Measurements from ENCODE around the gene TOM1L2. TPM values are rescaled to one million over a fixed set of nuclear protein-coding genes. Genes with fewer than 3 reads are reported as not detected.
A peak's percentile ranks its signal among the peaks of the same experiment; 100 is the strongest.
"Not testable (repeated sequence)": the region's sequence is repeated elsewhere in the genome, so short reads cannot be mapped to it uniquely, and the experiment has no call there.

The TOM1L2 gene
- total RNA-seq, 1 donor from 2014 or later = 88.6 TPM

DNA sequence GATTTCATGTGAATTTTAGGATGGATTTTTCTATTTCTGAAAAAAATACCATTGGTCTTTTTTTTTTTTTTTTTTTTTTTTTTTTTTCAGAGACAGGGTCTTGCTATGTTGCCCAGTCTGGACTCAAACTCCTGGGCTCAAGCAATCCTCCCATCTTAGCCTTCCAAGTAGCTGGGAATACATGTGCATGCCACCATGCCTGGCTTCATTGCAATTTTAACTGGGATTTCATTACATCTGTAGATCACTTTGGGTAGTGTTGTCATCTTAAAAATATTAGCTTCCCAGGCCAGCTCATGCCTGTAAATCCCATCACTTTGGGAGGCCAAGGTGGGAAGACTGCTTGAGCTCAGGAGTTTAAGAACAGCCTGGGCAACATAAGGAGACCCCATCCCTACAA, 54.8 kb downstream of the TOM1L2 start:
- peaks cover 60% of the 10 kb centered on the region for H3K4me1 ChIP-seq
- intact Hi-C loops (cut with DNase I) = loop anchor here (5.0 to 10.0 kb wide), 2 partner anchors 53 to 235 kb away; partner anchors contain the start of gene RAI1

DNA sequence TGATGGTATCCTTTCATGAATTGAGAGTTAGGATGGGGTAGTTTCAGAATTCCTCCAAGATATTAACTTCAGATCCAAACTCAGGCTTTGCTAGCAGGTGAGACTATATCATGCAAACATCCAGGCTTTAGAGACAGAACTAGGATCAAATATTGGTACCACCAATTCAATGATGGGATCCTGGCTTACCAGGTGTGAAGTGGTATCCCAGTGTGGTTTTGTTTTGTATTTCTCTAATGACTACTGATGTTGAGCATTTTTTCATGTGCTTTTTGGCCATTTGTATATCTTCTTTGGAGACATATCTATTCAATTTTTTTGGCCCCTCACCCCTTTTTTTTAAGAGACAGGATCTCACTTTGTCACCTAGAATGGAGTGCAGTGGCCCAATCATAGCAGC, 57.0 kb downstream of the TOM1L2 start:
- Histone ChIP-seq H3K4me1 (peaks cover 51% of the 10 kb centered on the region), H3K27ac (no peak overlapping the region), H3K36me3 (no peaks in the 10 kb centered on the region), H3K9me3 (no peaks in the 10 kb centered on the region), H3K27me3 (no peaks in the 10 kb centered on the region), H3K4me3 (no peak overlapping the region)
- no peak for DNase-seq (ENCODE audit: extremely low spot score in 2 of 2)
- intact Hi-C loops (cut with DNase I) = loop anchor here (5.0 to 10.0 kb wide), 2 partner anchors 50 to 233 kb away; partner anchors contain the start of gene RAI1
- TF ChIP-seq POLR2A (IDR thresholded peaks at IDR 0.05) = no peak
- TF ChIP-seq, protein P1, sequence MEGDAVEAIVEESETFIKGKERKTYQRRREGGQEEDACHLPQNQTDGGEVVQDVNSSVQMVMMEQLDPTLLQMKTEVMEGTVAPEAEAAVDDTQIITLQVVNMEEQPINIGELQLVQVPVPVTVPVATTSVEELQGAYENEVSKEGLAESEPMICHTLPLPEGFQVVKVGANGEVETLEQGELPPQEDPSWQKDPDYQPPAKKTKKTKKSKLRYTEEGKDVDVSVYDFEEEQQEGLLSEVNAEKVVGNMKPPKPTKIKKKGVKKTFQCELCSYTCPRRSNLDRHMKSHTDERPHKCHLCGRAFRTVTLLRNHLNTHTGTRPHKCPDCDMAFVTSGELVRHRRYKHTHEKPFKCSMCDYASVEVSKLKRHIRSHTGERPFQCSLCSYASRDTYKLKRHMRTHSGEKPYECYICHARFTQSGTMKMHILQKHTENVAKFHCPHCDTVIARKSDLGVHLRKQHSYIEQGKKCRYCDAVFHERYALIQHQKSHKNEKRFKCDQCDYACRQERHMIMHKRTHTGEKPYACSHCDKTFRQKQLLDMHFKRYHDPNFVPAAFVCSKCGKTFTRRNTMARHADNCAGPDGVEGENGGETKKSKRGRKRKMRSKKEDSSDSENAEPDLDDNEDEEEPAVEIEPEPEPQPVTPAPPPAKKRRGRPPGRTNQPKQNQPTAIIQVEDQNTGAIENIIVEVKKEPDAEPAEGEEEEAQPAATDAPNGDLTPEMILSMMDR (IDR thresholded peaks at IDR 0.05) = no peak
- no peak for TF ChIP-seq POLR2AphosphoS5 (IDR thresholded peaks at IDR 0.05; ENCODE audit: insufficient read depth in 1 of 2, low read depth in 1 of 2)

More for the DNA sequence above, 54.8 kb downstream of the TOM1L2 start:
- no peak for DNase-seq (ENCODE audit: extremely low spot score in 2 of 2)
- no peak overlapping the region for H3K4me3 ChIP-seq
- no peaks in the 10 kb centered on the region for H3K36me3 ChIP-seq
- H3K27me3 ChIP-seq = no peaks in the 10 kb centered on the region
- TF ChIP-seq, protein P1 (IDR thresholded peaks at IDR 0.05) = no peak
- TF ChIP-seq POLR2A (IDR thresholded peaks at IDR 0.05) (no peak), POLR2AphosphoS5 (IDR thresholded peaks at IDR 0.05; ENCODE audit: insufficient read depth in 1 of 2, low read depth in 1 of 2) (no peak)
- H3K9me3 ChIP-seq = no peaks in the 10 kb centered on the region
- H3K27ac ChIP-seq = no peak overlapping the region

DNA sequence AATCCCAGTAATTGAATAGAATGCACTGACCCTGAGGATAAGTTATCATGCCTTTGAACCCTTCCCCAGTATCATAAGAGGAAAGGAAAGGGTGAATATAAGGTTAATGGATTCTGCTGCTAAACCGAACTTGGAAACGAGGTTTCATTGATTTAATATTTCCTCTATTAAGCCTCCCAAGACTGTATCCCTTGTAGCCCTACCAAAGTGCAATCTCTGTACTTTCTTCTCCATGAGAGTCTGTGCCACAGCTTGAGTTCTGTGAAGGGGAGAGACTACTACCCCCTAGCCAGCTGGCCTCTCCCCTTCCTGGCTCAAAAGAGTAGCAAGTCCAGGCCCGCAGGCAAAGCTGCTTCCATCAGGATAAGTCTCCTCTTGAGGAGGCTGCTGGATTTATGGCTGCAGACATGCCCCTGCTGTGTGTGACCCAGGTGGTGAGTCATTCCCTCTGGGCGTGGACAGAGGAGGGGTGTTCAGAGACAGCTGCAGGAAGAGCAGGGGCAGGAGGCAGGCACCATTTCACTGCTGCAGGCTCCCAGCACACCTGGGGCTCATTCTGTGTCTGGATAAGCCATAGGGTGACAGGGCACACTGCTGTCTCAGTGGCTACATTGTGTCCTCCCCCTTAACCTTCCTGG, 58.4 kb downstream of the TOM1L2 start:
- Histone ChIP-seq H3K4me1 (peaks cover 40% of the 10 kb centered on the region), H3K27ac (peak overlapping the region; percentile 76), H3K36me3 (no peaks in the 10 kb centered on the region), H3K9me3 (no peaks in the 10 kb centered on the region), H3K27me3 (no peaks in the 10 kb centered on the region), H3K4me3 (no peak overlapping the region)
- intact Hi-C loops (cut with DNase I) = loop anchor here (10.0 kb wide), 1 partner anchor 49 kb away; no protein-coding TSS in a partner anchor
- TF ChIP-seq, protein P1 (IDR thresholded peaks at IDR 0.05) = no peak
- TF ChIP-seq POLR2AphosphoS5 (IDR thresholded peaks at IDR 0.05; ENCODE audit: insufficient read depth in 1 of 2, low read depth in 1 of 2) (peak; percentile 70 to 88), POLR2A (IDR thresholded peaks at IDR 0.05) (no peak)
- DNase-seq (ENCODE audit: extremely low spot score in 2 of 2) = peak in 1 of 2 donors; percentile 95

DNA sequence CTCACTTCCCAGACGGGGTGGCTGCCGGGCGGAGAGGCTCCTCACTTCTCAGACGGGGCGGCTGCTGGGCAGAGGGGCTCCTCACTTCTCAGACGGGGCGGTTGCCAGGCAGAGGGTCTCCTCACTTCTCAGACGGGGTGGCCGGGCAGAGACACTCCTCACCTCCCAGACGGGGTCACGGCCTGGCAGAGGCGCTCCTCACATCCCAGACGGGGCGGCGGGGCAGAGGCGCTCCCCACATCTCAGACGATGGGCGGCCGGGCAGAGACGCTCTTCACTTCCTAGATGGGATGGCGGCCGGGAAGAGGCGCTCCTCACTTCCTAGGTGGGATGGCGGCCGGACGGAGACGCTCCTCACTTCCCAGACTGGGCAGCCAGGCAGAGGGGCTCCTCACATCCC, 59.9 kb downstream of the TOM1L2 start:
- DNase-seq (ENCODE audit: extremely low spot score in 2 of 2); H3K36me3 ChIP-seq; H3K27me3 ChIP-seq; H3K4me3 ChIP-seq; H3K27ac ChIP-seq; H3K9me3 ChIP-seq: not testable (repeated sequence)
- peaks cover 37% of the 10 kb centered on the region for H3K4me1 ChIP-seq
- intact Hi-C loops (cut with DNase I) = loop anchor here (10.0 kb wide), 1 partner anchor 48 kb away; no protein-coding TSS in a partner anchor

DNA sequence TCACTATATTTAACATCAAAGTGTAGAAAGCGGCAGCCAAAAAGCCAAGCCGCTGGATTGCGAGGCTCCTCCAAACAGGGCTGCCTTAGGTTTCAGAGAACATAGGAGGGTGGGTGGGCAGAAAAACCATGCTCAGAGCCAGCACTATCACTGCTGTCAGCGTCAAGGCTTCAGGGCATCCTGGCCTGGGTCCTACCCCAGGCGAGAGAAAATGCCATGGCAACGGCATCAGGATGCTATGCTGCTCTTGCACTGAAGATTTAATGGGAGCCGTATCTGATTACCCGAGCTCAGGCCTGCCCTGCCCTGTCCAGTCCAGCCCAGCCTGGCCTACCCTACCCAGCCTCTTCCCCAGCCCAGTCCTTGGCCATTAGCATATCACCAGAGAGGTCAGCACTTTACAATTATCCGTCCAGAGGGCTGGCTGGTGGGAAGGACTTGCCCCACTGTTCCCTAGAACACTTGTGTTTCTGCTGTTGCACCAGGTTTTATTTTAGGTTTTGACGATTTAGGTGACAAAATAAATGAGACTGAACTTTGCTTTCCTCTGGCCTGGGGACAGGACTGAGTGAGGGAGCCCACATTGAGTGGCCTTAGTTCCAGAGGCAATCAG, 61.1 kb downstream of the TOM1L2 start:
- Histone ChIP-seq H3K27ac (peak overlapping the region; percentile 53), H3K36me3 (peaks cover 0 to 7% of the 10 kb centered on the region in 2 donors), H3K9me3 (no peaks in the 10 kb centered on the region), H3K27me3 (no peaks in the 10 kb centered on the region), H3K4me1 (peaks cover 50% of the 10 kb centered on the region), H3K4me3 (no peak overlapping the region)
- DNase-seq (ENCODE audit: extremely low spot score in 2 of 2) = no peak
- intact Hi-C loops (cut with DNase I) = loop anchor here (10.0 kb wide), 1 partner anchor 46 kb away; no protein-coding TSS in a partner anchor
- TF ChIP-seq, protein P1 (IDR thresholded peaks at IDR 0.05) = no peak
- TF ChIP-seq POLR2A (IDR thresholded peaks at IDR 0.05) = no peak
- TF ChIP-seq POLR2AphosphoS5 (IDR thresholded peaks at IDR 0.05; ENCODE audit: insufficient read depth in 1 of 2, low read depth in 1 of 2) = peak in 1 of 2 donors; percentile 11
